Smooth muscle cell of the brain vasculature (primary cell): ENCODE data around the gene WDPCP.
"Not testable (repeated sequence)": the region's sequence is repeated elsewhere in the genome, so short reads cannot be mapped to it uniquely, and the experiment has no call there.

Experiments
- DNase-seq: peaks from one replicate; pipeline ENCODE4 v3.0.0-alpha.2; 2012; ENCODE audit warnings: low read depth, low spot score

The WDPCP gene

DNA sequence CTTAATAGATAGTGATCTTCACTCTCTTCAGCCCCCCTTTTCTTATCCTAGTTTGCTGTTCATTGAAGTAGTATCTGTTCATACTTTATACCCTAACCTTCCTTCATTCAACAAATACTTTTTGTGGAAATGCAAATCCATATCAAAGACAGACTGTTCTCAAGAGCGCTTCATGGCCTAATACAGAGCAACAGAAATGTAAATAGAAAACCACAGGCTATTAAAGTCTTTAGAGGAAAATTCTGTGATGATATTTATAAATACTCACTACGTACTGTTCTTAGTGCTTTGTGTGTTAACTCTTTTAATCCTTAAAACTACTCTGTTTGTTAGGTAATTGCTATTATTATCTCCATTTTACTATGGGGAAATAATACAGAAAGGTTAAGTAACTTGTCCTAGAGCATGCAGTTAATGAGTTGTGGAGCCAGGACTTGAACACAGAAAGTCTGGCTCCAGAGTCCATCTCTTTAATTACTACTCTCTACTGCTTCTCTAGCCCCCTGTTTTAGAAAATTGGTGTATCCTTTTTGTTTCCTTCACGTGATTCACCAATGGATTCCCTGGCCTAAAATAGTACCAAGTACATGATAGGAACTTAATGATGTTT lies 3.4 kb upstream of the WDPCP start:
- no peak for DNase-seq

DNA sequence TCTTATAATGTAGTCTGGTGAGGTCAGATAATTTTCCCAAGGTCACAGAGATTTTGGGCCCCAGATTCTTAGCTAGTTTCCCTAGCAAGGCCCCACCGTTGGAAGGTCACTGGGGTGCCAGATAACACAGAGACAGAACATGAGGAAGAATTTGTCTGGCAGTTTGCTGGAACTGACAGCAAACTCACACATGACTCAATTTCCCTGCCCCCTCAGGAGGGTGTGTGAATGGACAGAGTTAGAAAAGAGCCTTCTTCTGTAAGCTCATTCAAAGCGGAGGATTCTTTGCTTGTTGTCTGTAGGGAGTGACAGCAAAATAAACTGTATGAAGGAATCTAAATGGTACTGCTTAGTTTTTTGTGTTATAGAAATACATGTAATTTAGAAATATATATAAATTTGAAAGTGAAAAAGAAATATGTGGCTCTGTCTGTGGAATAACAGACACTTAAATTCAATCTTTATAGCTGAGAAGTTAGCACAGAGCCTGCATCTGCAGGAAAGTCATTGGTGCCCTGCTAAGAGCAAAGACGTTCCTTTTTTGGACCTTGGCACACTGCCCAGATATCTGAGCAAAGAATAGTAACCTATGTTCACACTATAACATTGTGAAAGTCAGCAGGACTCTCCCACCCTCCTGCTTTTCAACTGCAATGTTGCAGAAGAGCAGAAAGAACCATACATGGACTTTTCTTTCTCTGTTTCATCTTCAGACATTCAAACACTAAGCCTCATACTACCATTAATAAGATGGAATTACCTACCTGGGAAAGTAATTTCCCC lies 2.5 kb upstream of the WDPCP start:
- DNase-seq: no peak

DNA sequence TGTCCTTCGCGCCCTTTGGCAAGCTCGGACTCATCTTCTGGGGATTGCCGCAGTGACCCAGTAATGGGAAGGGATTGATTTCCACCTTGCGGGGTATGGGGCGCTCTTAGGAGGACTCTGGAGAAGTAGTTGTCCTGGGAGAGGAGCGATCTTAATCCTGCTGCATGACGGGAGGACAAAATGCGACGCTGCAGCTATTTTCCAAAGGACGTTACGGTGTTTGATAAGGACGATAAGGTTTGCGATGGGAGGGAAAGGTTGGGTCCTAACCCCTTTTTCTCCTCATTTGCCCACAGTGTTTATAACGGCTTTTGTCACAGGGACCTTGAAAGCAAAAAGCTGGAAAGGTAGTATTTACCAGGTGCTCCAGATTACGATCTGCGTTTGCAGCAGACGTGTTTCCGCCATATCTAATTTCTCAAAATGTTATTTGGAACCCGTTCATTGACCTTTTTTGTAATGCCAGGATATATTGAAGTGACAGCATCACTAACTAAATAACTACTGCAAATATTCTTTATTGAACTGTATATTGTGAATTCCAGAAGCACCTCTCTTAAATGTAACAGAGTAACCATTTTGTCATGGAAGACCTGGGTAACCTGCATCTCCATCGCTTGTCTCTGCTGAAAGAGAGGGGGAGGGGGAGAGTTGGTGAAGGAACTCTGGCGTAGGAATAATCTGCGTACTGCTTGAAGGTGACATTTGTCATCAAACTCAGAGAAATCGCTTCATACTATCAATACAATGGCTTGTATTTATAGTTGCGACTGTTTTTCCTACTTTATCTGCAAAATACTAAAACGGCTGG lies 1.1 kb upstream of the WDPCP start:
- DNase-seq: no peak

- no peak for DNase-seq
Measured at GRCh38 chr2:63587814-63588384, 378 bp downstream of the WDPCP start.

DNA sequence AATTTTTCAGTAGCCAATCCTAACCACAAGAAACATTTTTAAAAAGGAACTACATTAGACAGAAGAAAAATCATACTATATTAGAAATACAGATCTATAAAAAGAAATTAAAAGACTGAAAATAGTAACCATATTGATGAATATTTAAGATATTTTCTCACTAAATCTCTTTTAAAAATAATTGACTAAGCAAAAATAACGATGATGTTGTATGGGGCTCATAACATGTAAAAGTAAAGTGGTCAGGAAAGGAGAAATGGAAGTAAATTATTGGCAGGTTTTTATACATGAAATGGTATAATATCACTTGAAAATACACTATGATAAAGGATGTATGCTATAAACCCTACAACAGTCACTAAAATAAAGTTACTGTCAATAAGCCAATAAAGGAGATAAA lies 5.4 kb downstream of the WDPCP start:
- DNase-seq: no peak

DNA sequence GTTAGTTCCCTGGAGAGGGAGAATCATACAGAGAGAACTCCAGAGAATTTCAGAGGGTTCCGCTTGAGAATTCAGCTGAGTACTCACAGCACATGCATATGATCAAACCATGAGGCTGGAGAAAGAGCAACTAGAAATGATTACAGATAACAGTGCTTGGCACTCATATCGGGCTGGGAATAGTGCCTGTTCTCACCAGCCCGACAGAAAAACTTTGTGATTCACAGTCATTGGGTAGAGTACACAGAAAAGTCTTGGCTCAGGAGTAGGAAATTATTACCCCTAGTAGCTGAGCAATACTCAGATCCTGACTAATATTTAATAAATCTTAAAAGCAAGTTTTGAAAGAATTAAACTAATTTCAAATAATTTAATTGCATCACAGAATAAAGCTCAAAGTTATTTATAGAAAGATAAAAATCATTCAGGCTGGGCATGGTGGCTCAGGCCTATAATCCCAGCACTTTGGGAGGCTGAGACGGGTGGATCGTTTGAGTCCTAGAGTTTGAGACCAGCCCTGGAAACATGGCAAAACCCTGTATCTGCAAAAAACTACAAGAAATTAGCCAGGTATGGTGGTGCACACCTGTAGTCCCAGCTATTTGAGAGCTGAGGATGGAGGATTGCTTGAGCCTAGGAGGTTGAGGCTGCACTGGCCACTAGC lies 6.8 kb downstream of the WDPCP start:
- DNase-seq: no peak

DNA sequence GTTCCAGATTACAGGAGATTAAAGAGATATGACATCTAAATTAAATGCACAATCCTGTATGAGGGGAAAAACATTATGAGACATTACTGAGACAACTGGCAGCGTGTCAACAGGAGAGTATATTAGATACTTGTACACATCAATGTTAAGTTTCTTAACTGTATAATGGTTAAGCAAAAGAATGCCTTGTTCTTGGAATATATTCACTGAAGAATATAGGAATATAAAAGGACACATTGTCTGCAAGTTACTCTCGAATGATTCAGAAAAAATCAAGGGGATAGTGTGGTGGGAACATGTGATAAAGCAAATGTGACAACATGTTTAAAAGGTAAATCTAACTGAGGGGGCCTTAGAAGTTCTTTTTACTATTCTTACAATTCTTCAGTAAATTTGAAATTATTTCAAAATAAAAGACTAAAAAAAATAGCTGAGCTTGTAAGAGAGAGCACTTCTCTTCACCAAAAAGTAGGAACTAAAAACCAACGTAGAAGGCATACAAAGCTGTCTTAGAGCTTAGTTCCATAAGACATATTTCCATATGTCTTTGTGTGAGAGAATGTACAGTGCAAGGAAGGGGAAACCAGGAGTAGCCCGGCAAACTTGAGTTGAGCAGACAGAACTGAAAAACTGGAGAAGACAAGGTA lies 7.5 kb downstream of the WDPCP start:
- no peak for DNase-seq

DNA sequence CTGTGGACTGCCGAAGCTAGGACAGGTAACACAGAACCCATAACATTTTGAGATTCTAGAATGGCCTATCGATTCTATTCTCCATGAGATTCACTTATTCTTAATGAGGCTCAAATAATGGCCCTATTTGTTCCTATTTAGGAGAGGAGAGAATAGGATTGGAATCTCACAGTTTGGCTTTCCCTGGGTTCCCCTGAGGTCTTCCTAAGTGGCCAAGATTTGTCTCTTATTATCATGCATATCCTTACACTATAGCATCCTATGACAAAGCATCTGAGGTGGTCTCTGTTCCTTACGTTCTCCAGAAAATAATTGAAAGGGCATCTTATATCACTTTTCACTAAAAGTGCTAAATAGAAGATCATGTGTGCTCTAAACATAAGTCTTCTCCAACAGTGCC lies 9.5 kb downstream of the WDPCP start:
- DNase-seq: no peak

DNA sequence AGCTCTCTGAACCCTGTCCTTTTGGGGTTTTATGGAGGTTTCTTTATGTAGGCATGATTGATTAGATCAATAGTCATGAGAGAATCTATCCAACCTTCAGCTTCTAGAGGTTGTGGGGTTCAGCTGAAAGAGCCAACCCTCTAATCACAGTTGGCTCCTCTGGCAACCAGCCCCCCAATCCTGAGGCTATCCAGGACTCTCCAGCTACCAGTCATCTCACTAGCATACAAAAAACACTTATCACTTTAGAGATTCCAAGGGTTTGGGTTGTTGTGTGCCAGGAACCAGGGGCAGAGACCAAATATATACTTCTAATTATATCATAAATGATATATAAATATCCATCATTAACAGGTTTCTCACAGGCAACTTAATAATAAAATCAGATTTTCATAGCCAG lies 11.7 kb downstream of the WDPCP start:
- DNase-seq: no peak

GRCh38 chr2:63573726-63574345 lies 14.4 kb downstream of the WDPCP start:
- not testable (repeated sequence) for DNase-seq

DNA sequence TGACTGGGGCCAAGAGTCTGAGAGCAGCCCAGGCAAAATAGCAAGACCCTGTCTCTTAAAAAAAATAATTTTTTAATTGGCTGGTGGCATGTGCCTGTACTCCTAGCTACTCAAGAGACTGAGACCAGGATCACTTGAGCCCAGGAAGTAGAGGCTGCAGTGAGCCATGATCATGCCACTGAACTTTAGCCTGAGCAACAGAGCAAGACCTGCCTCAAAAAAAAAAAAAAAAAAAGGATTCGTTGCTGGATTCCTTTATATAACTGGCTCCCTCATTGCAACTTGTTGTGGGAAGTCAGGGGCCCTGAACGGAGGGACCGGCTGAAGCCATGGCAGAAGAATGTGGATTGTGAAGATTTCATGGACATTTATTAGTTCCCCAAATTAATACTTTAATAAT lies 15.3 kb downstream of the WDPCP start:
- not testable (repeated sequence) for DNase-seq

DNA sequence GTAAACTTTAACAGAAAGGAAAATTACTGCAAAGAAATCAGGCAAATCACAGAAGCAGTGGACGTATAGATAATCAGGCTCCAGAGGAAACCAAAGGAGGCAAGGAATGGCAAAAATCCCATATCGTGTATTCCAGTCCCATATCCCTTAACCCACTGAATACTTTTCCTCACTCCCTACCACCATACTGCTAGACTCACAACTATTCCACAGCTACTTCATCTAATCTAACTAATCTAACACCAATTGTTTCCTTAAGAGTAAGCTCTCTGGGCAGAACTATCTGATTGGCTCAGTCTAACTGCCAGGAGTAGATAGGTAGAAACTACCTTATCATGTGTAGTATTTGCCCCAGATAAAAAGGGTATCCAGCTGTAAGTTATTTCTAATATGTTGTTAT lies 16.3 kb downstream of the WDPCP start:
- no peak for DNase-seq

- no peak for DNase-seq
Measured at GRCh38 chr2:63571291-63571690, 17.0 kb downstream of the WDPCP start.

DNA sequence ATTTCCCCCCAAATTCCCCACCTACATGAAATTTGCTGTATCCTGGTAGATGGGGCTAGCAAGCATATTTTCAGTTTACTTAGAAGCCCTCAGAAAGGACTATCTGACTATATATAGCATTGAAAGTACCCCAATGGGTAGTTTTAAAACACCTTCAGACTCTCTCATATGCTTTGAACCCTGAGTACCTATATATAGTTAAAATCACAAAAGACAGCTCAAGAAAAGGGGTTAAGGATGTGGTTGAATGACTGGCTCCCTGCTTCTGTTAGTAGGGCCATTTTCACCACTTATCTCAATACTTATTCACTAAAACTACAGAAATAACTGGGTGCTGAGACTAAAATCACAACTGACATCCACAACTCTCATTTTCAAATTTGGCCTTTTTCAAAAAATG lies 18.5 kb downstream of the WDPCP start:
- DNase-seq: no peak

DNA sequence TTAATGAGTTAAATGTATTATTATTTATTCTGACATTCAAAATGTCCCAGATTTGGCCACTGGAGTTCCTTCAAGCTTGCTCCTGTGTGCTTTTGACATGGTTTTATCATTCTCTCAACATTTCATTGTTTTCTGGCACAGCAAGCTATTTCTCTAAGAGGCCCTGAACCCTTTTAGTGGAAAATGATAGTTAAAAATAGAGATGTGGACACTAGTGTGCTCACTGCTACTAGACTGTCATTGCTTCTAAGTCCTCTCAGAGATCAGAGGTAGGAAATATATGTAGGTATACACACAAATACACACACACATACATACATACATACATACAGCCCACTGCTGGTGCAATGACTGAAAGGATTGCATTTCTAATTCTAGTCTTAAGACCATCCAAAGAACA lies 25.5 kb downstream of the WDPCP start:
- no peak for DNase-seq

DNA sequence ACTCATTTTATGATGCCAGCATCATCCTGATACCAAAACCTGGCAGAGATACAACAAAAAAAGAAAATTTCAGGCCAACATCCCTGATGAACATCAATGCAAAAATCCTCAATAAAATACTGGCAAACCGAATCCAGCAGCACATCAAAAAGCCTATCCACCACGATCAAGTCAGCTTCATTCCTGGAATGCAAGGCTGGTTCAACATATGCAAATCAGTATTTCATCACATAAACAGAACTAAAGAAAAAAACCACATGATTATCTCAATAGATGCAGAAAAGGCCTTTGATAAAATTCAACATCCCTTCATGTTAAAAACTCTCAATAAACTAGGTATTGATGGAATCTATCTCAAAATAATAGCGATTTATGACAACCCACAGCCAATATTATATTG lies 29.4 kb downstream of the WDPCP start:
- not testable (repeated sequence) for DNase-seq

- DNase-seq: not testable (repeated sequence)
Measured at GRCh38 chr2:63557819-63558218, 30.5 kb downstream of the WDPCP start.

DNA sequence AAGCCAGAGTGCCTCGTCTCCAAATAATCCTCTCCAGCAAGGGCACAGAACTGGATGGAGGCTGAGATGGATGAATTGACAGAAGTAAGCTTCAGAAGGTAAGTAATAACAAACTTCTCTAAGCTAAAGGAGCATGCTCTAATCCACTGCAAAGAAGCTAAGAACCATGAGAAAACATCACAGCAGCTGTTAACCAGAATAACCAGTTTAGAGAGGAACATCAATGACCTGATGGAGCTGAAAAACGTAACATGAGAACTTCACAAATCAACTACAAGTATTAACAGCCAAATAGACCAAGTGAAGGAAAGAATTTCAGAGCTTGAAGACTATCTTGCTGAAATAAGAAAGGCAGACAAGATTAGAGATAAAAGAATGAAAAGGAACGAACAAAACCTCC lies 32.3 kb downstream of the WDPCP start:
- DNase-seq: no peak

- DNase-seq: no peak
Measured at GRCh38 chr2:63555299-63555698, 33.0 kb downstream of the WDPCP start.

DNA sequence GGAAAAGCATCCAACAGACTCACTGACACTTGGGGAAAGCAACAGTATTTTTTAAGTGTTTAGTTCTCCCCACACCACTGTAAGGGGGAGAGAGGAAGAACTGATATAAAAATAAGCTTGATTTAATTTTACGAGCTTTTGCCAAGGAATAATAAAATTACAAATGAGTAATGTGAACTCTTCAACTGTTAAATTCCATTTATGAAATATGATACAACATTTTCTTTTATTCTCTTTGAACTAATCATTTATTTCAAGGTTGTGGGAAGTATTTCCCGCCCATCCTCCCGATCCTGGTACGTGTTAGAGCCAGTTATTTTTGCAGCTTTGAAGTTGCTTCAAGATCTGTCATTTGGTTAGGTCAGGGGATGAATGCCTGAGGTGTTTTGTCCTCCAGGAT lies 35.2 kb downstream of the WDPCP start:
- no peak for DNase-seq

- DNase-seq: no peak
Measured at GRCh38 chr2:63545023-63545422, 43.3 kb downstream of the WDPCP start.
